H54 (cell line): ENCODE results near the gene MRPS14.
A peak's percentile ranks its signal among the peaks of the same experiment; 100 is the strongest.

Experiments
- DNase-seq: peaks from one replicate; pipeline ENCODE4 v3.0.0; 2011; ENCODE audit warnings: low spot score, mixed read lengths; ENCODE audit not compliant: insufficient read length
- FAIRE-seq: peaks from 3 replicates; lab custom pipeline; 2011; peaks lifted over from hg19 to GRCh38; lab: Jason Lieb, UNC
- POLR2A ChIP-seq: IDR thresholded peaks from 2 replicates; pipeline ENCODE4 v1.6.1; 2011; ENCODE audit warnings: low read depth, mild to moderate bottlenecking, low read length

The MRPS14 gene

GRCh38 chr1:175002910-175003517, 20.2 kb downstream of the MRPS14 start:
- no peak for FAIRE-seq

GRCh38 chr1:175000697-175001187, 22.5 kb downstream of the MRPS14 start:
- DNase-seq (no peak), FAIRE-seq (no peak)
- no peak for TF ChIP-seq POLR2A

More at GRCh38 chr1:175002910-175003517, 20.2 kb downstream of the MRPS14 start:
- DNase-seq = no peak
- TF ChIP-seq POLR2A = no peak

GRCh38 chr1:174999936-175000696, 23.1 kb downstream of the MRPS14 start, which contains the start of gene CACYBP:
Gene CACYBP (plus strand): TSS chr1:174999947. CDS start chr1:175000181, 234 bp downstream.
- TF ChIP-seq POLR2A = peak; percentile 98
- FAIRE-seq (no peak), DNase-seq (peak; percentile 66)

- TF ChIP-seq POLR2A = peak; percentile 58
- DNase-seq (peak; percentile 69), FAIRE-seq (peak; percentile 71)
These were observed 23.8 kb downstream of the MRPS14 start for GRCh38 chr1:174999216-174999935.

- no peak for TF ChIP-seq POLR2A
- DNase-seq (no peak), FAIRE-seq (no peak)
These were observed 24.5 kb downstream of the MRPS14 start for GRCh38 chr1:174998569-174999215.

- FAIRE-seq = no peak
- no peak for DNase-seq
- TF ChIP-seq POLR2A = no peak
These were observed 26.2 kb downstream of the MRPS14 start for GRCh38 chr1:174997041-174997440.

- no peak for DNase-seq
- no peak for TF ChIP-seq POLR2A
- FAIRE-seq = no peak
These were observed 26.7 kb downstream of the MRPS14 start for GRCh38 chr1:174996476-174996875.

- DNase-seq = no peak
- FAIRE-seq = no peak
- no peak for TF ChIP-seq POLR2A
These were observed 27.3 kb downstream of the MRPS14 start for GRCh38 chr1:174995916-174996315.

GRCh38 chr1:174995121-174995520, 28.1 kb downstream of the MRPS14 start:
- DNase-seq (no peak), FAIRE-seq (no peak)
- TF ChIP-seq POLR2A = no peak

GRCh38 chr1:174991473-174991872, 31.8 kb downstream of the MRPS14 start:
- no peak for TF ChIP-seq POLR2A
- DNase-seq (no peak), FAIRE-seq (no peak)

GRCh38 chr1:174990382-174990999, 32.7 kb downstream of the MRPS14 start:
- DNase-seq (peak; percentile 54), FAIRE-seq (peak; percentile 96)
- TF ChIP-seq POLR2A = no peak

GRCh38 chr1:174989536-174990220, 33.5 kb downstream of the MRPS14 start:
- no peak for TF ChIP-seq POLR2A
- FAIRE-seq = peak; percentile 20
- DNase-seq = no peak
